Lung microvascular endothelial cell (primary cell): ENCODE measurements around the gene AP5S1. TPM values are rescaled to one million over a fixed set of nuclear protein-coding genes. Genes with fewer than 3 reads are reported as not detected.
"Not testable (repeated sequence)": the region's sequence is repeated elsewhere in the genome, so short reads cannot be mapped to it uniquely, and the experiment has no call there.

Experiments used
- DNase-seq, 2 donors: peaks; one replicate each; pipeline versions ENCODE4 v3.0.0 to v3.0.0-alpha.2; 2010; ENCODE audit warnings: low read depth in 2 of 2
- total RNA-seq: library from RNA; depleted of rRNA; stranded (reverse); fragments of >200 nt; gene quantifications from 2 replicates; pipeline ENCODE4 v1.2.1, GENCODE V29; 2014

AP5S1 gene
- total RNA-seq, 1 donor from 2014 or later: 15.7 TPM

DNA sequence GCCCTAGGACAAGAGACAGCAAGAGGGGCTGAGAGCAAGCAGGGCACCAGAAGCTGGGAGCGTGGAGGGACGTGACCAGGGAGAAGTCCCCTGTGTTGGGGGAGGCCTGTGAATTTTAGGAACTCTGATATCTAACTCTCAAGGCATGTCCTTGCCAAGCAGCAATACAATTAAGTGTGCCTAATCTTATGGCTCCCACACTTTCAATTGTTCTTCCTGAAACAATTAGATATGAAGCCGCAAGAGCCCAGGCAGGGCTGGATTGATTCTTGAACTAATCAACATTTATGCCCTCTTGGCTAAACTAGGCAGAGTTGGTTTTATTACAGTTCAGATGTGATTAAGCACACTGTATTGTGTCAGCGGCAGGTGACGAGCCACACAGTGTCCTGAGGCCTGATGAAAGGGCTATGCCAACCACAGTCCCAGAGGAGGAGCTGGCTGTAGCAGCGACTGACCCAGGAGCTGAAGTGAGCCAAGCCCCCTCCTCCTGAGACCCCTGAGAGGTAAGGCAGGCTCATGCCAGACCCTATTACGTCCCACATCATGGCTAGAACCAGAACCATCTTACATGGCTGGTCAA lies 22.1 kb downstream of the AP5S1 start:
- no peak for DNase-seq

- DNase-seq: peak in 1 of 2 donors; percentile 55
These were observed 23.1 kb downstream of the AP5S1 start for GRCh38 chr20:3843490-3843889.

GRCh38 chr20:3843990-3844619 lies 23.8 kb downstream of the AP5S1 start:
- DNase-seq: not testable (repeated sequence)

GRCh38 chr20:3846378-3846739 lies 26.0 kb downstream of the AP5S1 start:
- DNase-seq: peak in 1 of 2 donors; percentile 30

DNA sequence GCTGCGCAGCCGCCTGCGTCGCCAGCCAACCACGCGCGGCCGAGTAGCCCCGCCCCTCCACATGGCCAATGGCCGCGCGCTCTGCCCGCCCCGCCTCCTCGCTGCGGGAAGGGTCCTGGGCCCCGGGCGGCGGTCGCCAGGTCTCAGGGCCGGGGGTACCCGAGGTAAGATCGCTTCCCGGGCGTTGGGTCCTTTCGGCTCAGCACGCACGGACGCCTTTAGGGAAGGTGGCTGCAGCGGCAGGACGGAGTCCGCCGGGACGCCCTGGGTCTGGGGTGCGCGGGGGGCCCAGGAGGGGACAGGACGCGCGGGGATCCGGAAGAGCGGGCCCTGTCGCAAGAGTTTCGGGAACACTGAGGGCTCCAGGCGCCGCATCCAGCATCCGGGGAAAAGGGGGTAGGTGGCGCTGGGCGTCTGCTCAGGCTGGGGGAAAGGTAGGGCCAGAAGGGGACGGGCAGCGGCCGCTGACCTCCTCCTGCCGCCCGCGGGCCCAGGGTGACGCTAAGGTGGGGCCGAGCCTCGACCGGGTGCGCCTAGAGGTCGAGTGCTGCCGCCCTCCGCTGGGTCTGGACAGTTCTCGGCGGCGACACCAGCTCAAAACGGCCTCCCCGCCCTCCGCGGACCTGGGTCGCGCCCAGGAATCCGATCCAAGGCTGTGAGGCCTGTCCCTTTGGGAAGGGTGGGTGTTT lies 26.5 kb downstream of the AP5S1 start, which contains the start of gene MAVS:
MAVS (plus strand) TSS at position 95 of the 689 bp plus-strand sequence. CDS start 7,791 bp downstream, outside the sequence.
- DNase-seq: peak; percentile 86 to 91

GRCh38 chr20:3847429-3847940 lies 27.1 kb downstream of the AP5S1 start:
- peak in 1 of 2 donors; percentile 43 for DNase-seq

GRCh38 chr20:3848565-3848964 lies 28.2 kb downstream of the AP5S1 start:
- DNase-seq: no peak

GRCh38 chr20:3854462-3854871 lies 34.1 kb downstream of the AP5S1 start:
- no peak for DNase-seq

- no peak for DNase-seq
These were observed 37.1 kb downstream of the AP5S1 start for GRCh38 chr20:3857405-3857804.

GRCh38 chr20:3858689-3859088 lies 38.3 kb downstream of the AP5S1 start:
- DNase-seq: no peak

DNA sequence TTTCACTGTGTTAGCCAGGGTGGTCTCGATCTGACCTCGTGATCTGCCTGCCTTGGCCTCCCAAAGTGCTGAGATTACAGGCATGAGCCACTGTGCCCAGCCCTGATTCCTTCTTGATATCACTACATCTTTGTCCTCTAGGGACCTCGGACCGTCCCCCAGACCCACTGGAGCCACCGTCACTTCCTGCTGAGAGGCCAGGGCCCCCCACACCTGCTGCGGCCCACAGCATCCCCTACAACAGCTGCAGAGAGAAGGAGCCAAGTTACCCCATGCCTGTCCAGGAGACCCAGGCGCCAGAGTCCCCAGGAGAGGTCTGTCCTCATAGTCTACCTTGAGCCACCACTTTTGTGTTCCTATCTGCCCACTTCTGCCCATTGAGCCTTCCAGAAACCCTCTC lies 40.8 kb downstream of the AP5S1 start:
- DNase-seq: no peak

DNA sequence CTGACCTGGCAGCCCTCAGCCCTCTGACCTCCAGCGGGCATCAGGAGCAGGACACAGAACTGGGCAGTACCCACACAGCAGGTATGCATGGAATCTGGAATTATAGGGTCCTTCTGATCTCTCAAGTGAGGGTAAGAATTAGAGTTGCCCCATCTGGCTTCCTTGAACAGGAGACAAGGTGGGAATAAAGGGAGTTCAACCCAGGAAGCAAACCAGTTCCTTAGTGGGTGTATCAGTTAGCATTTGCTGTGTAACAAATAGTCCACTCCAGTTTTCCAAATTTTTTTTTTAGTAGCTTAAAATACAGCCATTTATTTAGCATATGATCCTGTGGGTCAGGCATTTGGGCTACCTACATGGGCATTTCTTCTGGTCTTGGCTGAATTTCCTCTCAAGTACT lies 42.0 kb downstream of the AP5S1 start:
- DNase-seq: no peak

DNA sequence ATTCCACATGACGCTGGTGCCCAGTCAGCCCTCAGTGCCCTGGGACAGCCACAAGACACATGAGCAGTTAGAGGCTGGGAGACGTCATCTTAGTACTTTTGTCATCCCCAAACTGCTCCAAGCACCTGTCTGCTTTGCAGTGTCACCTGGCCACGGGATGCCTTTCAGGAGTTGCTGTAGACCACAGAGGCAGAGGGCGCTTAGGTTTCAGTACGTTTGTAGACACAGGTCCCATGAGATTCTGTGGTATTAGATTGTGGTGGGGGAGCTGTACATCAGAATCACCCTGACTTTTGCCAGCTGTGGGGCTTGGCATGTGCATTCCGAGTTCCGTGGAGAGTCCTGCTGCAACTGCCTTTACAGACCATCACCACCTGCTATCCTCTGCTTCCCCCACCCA lies 43.0 kb downstream of the AP5S1 start:
- no peak for DNase-seq

GRCh38 chr20:3864518-3864917 lies 44.2 kb downstream of the AP5S1 start:
- no peak for DNase-seq

DNA sequence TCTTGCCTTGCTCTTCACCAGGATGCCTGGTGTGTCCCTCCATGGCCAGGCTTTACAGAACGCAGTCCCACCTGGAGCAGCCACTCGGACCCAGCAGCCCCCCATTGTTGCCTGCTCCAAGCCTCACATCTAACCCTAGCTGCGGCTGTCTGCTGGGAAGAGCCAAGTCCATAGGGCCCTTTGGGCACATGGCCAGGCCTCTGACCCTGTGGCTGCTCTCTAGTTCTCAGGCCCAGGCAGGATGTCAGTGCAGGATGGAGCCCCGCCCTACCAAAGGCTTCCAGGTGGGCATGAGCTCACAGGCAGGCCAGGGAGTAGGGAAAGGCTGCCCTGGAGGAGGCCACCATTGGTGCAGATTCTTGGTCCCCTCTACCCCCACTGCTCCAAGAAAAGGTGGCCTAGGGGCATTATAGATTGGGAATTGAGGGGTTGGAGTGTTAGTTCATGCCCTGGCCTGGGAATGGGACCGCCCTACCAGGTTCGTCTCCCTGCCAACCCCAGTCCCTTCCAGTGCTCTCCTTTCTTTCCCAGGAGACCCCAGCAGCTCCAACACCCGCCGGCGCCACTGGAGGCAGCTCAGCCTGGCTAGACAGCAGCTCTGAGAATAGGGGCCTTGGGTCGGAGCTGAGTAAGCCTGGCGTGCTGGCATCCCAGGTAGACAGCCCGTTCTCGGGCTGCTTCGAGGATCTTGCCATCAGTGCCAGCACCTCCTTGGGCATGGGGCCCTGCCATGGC lies 45.0 kb downstream of the AP5S1 start:
- no peak for DNase-seq

- no peak for DNase-seq
These were observed 45.6 kb downstream of the AP5S1 start for GRCh38 chr20:3865887-3866407.

DNA sequence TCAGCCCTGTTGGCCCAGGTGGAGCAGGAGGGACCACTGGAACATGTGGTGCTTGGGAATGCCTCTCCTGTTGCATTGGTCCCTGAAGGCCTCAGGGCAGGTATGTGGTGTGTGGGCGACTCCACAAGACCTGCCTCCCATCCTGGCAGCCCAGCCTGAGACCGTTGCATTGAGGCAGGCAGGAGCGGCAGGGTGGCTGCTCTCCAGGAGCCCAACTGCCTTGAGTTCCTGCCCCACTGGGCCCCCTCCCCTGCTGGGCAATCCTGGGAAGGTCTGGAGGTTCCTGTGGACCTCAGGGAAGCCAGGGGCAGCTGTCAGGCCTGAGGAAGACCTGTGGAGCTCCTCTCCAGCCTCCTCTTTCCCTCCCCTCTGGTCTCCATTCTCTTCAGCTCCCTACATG lies 46.1 kb downstream of the AP5S1 start:
- DNase-seq: no peak

DNA sequence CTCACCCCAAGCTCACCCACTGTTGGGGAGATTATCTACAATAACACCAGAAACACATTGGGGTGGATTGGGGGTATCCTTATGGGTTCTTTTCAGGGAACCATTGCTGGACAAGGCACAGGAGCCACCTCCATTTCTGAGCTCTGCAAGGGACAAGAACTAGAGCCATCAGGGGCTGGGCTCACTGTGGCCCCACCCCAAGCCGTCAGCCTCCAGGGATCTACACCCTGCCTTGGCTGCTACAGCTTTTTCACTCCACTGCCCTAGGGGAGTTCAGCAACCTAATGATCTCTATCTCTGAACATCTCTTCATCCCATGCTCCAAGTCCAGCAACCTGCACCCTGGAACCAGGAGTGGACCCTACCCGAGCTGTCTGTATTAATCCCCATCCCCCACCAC lies 47.5 kb downstream of the AP5S1 start:
- DNase-seq: no peak

DNA sequence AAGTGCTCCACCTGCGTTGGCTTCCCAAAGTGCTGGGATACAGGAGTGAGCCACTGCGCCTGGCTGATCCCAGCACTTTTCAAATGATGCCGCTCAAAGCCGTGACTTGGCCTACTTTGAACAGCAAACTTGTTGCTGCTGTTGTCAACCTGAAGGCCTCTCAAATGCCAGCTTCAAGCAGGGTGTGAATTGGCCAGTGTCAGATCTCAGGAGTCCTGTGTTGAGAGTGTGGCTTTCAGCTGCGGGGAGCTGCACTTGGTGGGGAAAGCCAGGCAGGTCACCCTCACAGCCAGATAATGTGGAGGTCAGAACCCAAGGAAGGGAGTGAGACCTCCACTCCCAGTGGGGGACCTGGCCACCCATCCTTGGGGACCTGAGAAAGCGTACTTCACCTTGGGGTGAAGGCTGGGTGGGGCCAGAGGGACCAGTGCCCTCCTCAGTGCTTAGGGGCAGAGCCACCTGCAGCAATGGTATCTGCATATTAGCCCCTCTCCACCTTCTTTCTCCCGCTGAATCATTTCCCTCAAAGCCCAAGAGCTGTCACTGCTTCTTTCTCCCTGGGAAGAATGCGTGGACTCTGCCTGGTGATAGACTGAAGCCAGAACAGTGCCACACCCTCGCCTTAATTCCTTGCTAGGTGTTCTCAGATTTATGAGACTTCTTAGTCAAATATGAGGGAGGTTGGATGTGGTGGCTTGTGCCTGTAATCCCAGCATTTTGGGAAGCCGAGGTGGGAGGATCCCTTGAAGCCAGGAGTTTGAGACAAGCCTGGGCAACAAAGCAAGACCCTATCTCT lies 49.7 kb downstream of the AP5S1 start:
- no peak for DNase-seq

- no peak for DNase-seq
These were observed 51.4 kb downstream of the AP5S1 start for GRCh38 chr20:3871550-3872265.
